ENCODE results near the gene RPP40.

RPP40 gene, protein sequence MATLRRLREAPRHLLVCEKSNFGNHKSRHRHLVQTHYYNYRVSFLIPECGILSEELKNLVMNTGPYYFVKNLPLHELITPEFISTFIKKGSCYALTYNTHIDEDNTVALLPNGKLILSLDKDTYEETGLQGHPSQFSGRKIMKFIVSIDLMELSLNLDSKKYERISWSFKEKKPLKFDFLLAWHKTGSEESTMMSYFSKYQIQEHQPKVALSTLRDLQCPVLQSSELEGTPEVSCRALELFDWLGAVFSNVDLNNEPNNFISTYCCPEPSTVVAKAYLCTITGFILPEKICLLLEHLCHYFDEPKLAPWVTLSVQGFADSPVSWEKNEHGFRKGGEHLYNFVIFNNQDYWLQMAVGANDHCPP

DNA sequence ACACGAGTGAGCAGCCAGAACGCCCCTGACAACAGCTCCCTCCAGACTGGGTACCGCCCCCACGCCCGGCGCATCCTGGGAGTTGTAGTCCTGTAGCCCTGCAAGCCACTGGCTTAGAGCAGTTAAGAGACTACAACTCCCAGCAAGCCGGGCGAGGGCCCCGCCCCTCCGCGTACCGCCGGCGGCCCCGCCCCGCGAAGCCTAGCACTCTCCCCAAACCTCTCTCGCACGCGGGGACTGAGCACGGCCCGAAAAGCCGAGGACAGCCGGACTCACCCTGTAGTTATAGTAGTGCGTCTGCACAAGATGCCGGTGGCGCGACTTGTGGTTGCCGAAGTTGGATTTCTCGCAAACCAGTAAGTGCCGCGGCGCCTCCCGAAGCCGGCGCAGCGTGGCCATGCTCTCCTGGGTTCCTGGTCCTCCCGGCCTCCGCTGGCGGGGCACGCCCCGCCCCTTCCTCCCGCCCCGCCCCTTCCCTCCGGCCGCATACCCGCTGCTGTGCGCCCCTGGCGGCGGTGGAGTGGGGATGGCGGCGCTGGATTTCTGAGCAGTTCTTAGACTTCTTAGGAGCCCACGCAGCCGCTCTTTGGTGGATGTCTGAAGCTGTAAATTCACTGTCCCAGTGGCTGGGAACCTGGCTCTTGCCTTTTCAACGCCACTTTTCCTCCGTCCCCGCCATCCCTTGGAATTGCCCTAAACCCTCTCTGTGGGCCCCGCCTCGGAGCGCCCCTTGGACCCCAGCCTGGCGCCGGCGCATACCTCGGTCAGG is at the start of gene RPP40:
Gene RPP40 (minus strand): TSS at position 434 of the 769 bp plus-strand sequence. CDS start 35 bp downstream, at position 399.
- DNase-seq (ENCODE audit: extremely low read depth, low read depth): peak; percentile 90
- TF ChIP-seq, protein P1, sequence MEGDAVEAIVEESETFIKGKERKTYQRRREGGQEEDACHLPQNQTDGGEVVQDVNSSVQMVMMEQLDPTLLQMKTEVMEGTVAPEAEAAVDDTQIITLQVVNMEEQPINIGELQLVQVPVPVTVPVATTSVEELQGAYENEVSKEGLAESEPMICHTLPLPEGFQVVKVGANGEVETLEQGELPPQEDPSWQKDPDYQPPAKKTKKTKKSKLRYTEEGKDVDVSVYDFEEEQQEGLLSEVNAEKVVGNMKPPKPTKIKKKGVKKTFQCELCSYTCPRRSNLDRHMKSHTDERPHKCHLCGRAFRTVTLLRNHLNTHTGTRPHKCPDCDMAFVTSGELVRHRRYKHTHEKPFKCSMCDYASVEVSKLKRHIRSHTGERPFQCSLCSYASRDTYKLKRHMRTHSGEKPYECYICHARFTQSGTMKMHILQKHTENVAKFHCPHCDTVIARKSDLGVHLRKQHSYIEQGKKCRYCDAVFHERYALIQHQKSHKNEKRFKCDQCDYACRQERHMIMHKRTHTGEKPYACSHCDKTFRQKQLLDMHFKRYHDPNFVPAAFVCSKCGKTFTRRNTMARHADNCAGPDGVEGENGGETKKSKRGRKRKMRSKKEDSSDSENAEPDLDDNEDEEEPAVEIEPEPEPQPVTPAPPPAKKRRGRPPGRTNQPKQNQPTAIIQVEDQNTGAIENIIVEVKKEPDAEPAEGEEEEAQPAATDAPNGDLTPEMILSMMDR (IDR thresholded peaks at IDR 0.05; ENCODE audit: low read depth, low read length): peak; percentile 83

DNA sequence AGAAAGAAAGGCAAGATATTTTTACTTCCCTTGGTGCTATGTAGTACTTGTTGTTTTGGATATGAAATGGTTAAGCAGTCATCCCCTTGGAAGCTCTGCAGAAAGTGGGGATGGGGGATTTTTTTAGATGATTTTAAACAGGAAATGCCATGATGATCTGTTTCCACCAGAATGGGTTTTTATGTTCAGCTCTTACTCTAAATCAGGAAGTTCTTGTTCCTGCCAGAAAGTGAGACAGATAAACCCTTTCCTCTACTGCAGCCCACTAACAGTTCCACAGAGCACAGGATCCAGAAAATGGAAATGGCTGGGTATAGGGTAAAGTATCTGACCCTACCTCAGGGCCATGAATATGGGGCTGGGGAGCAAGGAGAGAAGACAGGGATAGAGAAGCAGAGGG is 49.2 kb upstream of the RPP40 start:
- DNase-seq (ENCODE audit: extremely low read depth, low read depth): no peak
- TF ChIP-seq, protein P1 (IDR thresholded peaks at IDR 0.05; ENCODE audit: low read depth, low read length): no peak

DNA sequence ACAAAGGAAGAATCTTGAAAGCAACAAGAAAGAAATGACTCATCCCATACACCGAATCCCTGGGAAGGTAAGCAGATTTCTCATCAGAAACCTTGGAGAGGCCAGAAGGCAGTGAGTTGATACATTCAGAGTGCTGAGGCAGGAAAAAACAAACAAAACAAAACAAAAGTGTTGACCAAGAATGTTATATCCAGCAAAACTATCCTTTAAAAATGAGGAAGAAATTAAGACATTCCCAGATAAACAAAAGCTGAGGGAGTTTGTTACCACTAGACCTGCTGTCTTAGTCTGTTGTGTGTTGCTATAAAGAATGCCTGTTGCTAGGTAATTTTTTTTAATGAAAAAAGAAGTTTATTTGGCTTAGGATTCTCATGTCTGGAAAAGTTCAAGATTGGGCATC is 47.6 kb upstream of the RPP40 start:
- no peak for DNase-seq (ENCODE audit: extremely low read depth, low read depth)
- TF ChIP-seq, protein P1 (IDR thresholded peaks at IDR 0.05; ENCODE audit: low read depth, low read length): no peak

DNA sequence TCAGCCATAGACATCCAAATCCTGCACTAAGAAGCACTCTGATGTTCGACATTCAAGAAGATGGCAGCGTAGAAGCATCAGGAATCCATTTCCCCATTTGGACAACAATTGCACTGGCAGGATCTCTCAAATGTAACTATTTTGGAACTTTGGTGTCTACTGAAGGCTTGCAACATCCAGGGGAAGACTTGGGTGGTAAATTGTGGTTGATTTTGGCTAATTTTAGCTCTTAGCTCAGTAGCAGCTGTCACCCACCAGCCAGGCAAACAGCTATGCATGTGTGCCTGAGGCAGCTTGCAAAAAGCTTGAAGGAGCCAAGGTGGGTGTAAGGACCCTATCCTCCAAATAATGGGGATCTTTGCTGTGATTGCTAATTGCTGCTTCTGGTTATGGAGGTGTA is 46.2 kb upstream of the RPP40 start:
- TF ChIP-seq, protein P1 (IDR thresholded peaks at IDR 0.05; ENCODE audit: low read depth, low read length): no peak

DNA sequence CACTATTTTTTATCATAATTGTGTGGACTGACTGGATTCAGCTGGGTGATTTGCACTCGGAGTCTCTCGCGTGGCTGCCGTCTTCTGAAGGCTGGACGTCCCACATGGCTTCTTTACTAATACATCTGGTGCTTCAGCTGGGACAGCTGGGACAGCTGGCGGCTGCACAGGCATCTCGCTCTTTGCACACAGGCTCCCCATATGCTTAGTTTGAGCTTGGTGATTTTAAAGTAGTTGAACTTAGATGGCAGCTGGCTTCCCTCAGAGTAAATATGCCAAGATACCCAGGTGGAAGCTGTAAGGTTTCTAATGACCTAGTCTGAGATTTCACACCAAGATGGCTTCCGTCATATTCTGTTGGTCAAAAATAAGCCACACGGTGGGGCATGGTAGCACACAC is 42.6 kb upstream of the RPP40 start:
- no peak for DNase-seq (ENCODE audit: extremely low read depth, low read depth)
- TF ChIP-seq, protein P1 (IDR thresholded peaks at IDR 0.05; ENCODE audit: low read depth, low read length): no peak

More for the DNA sequence above, 46.2 kb upstream of the RPP40 start:
- DNase-seq (ENCODE audit: extremely low read depth, low read depth): no peak

DNA sequence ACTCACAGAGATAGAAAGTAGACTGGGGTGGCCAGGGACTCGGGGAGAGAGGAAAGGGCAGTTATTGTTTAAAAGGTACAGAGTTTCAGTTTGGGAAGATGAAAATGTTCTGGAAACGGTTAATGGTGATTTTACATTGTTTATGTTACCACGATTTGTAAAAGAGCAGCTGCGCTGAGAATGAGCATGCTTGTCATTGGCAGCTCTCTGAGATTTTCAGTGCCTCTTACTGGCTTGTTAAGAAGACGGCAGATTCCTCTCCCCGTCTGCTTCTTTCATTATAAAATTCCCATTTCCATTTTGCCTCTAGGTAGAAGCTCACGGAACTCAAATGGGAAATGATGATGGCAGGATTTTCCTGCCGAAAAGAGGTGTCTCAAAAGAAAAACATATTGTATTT is 41.6 kb upstream of the RPP40 start:
- TF ChIP-seq, protein P1 (IDR thresholded peaks at IDR 0.05; ENCODE audit: low read depth, low read length): no peak
- no peak for DNase-seq (ENCODE audit: extremely low read depth, low read depth)

DNA sequence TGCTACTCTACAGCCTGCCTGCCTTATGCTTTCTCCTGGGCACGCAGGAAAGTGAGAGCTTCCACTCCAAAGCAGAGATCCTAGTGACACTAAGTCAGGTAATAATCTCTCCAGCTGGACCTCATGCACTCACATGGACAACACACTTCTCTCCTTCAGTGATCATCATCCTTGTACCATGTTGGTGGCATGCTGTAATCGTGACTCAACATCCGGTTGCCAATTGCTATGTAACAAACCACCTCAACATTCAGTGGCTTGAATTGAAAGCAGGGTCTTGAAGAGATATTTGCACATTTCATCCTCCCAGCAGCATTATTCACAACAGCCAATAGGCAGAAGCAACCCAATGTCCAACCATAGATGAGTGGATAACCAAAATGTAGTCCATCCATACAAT is 41.0 kb upstream of the RPP40 start:
- TF ChIP-seq, protein P1 (IDR thresholded peaks at IDR 0.05; ENCODE audit: low read depth, low read length): no peak
- DNase-seq (ENCODE audit: extremely low read depth, low read depth): no peak
